Activated CD4-positive, alpha-beta T cell treated with anti-CD3 and anti-CD28 coated beads, Interleukin-2, amount 10 ng/mL, durations not matched to agents 7 days and 5 days (primary cell): ENCODE data around the gene NHLRC4. TPM values are rescaled to one million over a fixed set of nuclear protein-coding genes. Genes with fewer than 3 reads are reported as not detected.

Source experiments
- CTCF ChIA-PET: fragments of 350-600 bp; sonication (Branson Sonifier 250); formaldehyde crosslinking; loops from one replicate; lab custom pipeline; 2021; ENCODE audit warnings: antibody characterized with exemption; lab: Charles Lee
- POLR2A ChIA-PET: fragments of 350-600 bp; sonication (Branson Sonifier 250); formaldehyde crosslinking; loops from one replicate; lab custom pipeline; 2021; ENCODE audit warnings: antibody characterized with exemption; lab: Charles Lee
- DNase-seq: peaks from one replicate; pipeline ENCODE4 v3.0.0-alpha.2; 2020
- H3K27ac Mint-ChIP-seq: one replicate; pipeline ENCODE4 v1.8.0; 2021; ENCODE audit warnings: mild to moderate bottlenecking, moderate library complexity, mixed read lengths
- H3K27me3 Mint-ChIP-seq: one replicate; pipeline ENCODE4 v1.8.0; 2021; ENCODE audit warnings: mixed read lengths
- H3K36me3 Mint-ChIP-seq: one replicate; pipeline ENCODE4 v1.8.0; 2021; ENCODE audit warnings: low read depth, mixed read lengths
- H3K4me1 Mint-ChIP-seq: one replicate; pipeline ENCODE4 v1.8.0; 2021; ENCODE audit warnings: mixed read lengths
- H3K4me3 Mint-ChIP-seq: one replicate; pipeline ENCODE4 v1.8.0; 2021; ENCODE audit warnings: mild to moderate bottlenecking, moderate library complexity, mixed read lengths
- H3K9me3 Mint-ChIP-seq: one replicate; pipeline ENCODE4 v1.8.0; 2021; ENCODE audit warnings: mixed read lengths
- total RNA-seq, 2 experiments: library from RNA; stranded (reverse); gene quantifications; one replicate each; pipeline ENCODE4 v1.2.3, GENCODE V29; 2021

Gene NHLRC4, protein sequence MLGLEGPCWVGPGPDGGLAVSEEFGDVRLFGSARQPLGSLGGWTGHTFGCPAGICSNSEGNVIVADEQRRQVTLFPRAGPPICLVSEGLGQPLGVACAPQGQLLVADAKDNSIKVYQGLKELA
- 1 to 10 TPM; 1.9 to 2.7 TPM for total RNA-seq

DNA sequence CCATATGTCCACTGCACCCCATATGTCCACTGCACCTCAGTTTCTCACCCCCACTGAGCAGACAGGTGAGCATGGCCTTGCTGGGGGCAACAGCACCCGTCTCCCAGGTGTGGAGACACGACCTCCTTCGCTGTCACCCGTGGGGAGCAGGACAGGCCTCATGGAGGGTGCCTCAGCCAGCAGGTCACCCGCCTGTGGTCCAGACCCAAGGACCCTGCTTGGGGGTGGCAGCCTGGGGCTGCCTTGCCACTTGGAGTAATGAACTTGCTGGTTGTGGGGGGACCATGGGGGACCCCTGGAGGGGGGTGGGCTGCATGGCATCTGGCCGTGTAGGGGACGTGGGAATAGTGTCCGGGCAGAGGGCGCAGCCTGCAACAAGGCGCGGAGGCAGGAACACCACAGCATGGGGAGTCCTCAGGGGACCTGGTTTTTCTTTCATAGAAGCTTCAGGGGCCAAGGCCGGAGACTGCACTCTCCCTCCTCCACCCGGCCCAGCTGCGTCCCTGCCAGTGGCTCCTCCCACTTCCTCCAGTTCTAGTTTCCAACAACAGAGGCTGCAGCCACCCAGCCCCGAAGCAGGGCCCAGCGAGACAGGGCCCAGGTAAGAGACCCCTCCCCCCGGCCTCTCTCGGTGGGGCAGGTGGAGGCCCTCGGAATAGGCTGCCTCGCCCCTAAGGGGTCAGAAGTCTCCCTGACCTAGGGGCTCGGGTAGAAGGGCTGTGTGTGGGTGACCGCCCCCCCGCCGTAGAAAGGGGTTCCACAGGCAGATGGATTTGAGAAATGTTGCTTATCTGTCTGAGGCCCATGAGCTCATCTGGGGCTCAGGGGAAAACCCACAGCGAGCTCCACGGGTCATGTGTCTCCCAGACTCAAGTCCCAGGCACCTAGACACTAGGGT lies at the start of gene NHLRC4:
Gene NHLRC4, plus strand, starts transcription at position 531 of the 898 bp plus-strand sequence. CDS start 1,043 bp downstream, outside the sequence.
- Mint-ChIP-seq H3K4me1 (peaks cover 28% of the 10 kb centered on the region), H3K27ac (peak within 1 kb of the TSS; percentile 86), H3K9me3 (no peaks in the 10 kb centered on the region), H3K27me3 (peaks cover 6% of the 10 kb centered on the region), H3K4me3 (peak within 1 kb of the TSS; percentile 60), H3K36me3 (no peaks in the 10 kb centered on the region)
- ChIA-PET CTCF (interaction anchor here (0.7 to 1.4 kb wide), 3 partner anchors 9 to 1357 kb away, joined by 3 to 4 read pairs (median 3); no protein-coding TSS in a partner anchor), POLR2A (no interaction called here)
- DNase-seq: peak; percentile 75

DNA sequence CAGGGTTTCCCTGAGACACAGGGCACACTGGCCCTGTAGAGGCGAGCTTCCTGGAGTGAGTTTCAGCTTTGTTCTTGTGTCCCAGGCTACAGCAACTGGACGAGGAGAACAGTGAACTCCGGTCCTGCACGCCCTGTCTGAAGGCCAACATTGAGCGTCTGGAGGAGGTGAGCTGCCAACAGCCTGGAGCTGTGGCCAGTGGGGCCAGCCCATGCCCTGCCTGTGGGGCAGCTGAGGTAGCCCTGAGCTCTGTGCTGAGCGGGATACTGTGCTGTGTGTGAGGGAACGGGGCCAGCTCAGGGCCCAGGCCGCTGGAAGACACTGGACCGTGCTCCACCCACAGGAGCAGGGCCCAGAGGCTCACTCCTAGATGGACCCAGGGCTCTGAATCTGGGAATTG lies 47.9 kb upstream of the NHLRC4 start:
- Mint-ChIP-seq H3K27me3 (no peaks in the 10 kb centered on the region), H3K36me3 (peaks cover 3% of the 10 kb centered on the region), H3K4me3 (no peak overlapping the region), H3K27ac (no peak overlapping the region), H3K4me1 (no peaks in the 10 kb centered on the region), H3K9me3 (no peaks in the 10 kb centered on the region)
- no peak for DNase-seq
- CTCF ChIA-PET: no interaction called here
- POLR2A ChIA-PET: no interaction called here

DNA sequence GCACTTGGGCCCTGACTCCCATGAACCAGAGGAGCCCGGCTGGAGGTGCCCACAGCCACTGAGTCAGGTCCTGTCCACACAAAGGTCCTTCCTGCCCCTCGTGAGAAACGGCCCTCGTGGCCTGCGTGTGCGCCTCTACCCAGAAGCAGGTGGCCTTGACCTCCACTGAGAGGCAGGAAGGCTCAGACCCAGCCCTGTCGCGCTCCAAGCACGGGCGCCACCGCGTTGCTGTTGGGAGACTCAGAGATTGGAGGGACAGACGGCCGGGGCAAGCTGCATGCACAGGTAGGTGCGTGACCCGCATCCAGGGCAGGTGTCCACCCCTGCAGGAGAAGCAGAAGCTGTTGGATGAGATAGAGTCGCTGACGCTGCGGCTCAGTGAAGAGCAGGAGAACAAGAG lies 47.4 kb upstream of the NHLRC4 start:
- CTCF ChIA-PET: no interaction called here
- Mint-ChIP-seq H3K27ac (no peak overlapping the region), H3K4me1 (peaks cover 4% of the 10 kb centered on the region), H3K9me3 (no peaks in the 10 kb centered on the region), H3K27me3 (no peaks in the 10 kb centered on the region), H3K36me3 (peaks cover 3% of the 10 kb centered on the region), H3K4me3 (no peak overlapping the region)
- POLR2A ChIA-PET: no interaction called here
- DNase-seq: no peak

DNA sequence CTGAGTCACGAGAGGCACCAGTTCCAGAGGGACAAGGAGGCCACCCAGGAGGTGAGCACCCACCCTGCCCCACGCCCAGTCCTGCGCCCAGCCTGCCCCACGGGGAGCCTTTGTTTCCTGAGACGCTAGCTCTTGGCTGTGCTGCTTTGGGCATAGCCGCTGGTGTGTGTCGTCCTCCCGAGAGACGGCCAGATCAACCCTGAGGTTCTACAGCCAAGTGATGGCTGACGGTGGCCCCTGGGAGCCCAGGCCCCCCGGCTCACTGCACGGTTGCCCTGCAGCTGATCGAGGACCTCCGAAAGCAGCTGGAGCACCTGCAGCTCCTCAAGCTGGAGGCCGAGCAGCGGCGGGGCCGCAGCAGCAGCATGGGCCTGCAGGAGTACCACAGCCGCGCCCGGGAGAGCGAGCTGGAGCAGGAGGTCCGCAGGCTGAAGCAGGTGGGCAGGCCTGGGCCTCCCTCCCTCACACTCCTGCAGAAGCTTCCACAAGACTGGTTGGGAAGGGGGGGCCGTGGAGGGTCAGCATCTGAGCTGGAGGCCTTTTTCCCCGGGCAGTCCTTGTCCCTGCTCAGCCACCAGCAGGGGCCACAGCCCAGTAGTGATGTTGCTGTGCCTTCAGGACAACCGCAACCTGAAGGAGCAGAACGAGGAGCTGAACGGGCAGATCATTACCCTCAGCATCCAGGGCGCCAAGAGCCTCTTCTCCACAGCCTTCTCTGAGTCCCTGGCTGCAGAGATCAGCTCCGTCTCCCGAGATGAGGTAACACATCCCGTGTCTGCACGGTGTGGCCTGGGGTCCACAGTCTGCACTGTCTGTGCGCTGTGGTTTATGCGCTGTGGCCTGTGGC lies 46.7 kb upstream of the NHLRC4 start:
- no peak overlapping the region for H3K27ac Mint-ChIP-seq
- ChIA-PET POLR2A (no interaction called here), CTCF (interaction anchor here (0.9 kb wide), 1 partner anchor 18 kb away, joined by 3 read pairs; no protein-coding TSS in a partner anchor)

DNA sequence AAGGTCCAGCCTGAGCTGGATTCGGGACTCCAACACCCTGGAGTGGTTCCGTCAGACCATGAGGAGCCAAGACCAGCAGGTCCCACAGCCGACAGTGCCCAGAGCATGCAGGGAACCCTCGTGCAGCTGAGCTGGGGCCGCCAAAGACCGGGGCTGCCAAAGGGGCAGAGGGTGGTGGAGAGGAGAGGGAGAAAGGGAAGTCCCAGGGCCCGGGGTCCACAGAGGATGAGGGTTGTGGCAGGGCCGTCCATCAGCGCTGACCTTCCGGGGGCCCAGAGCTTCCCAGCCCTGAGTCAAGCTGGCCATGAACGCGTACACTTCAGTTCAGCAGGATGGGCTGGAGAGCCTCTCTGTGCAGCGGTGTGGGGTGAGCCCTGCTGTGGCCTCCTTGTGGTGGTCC lies 46.0 kb upstream of the NHLRC4 start:
- ChIA-PET CTCF (interaction anchor here (0.9 kb wide), 1 partner anchor 19 kb away, joined by 3 read pairs; no protein-coding TSS in a partner anchor), POLR2A (no interaction called here)
- H3K27ac Mint-ChIP-seq: no peak overlapping the region

More for the DNA sequence above, 46.7 kb upstream of the NHLRC4 start:
- H3K36me3 Mint-ChIP-seq: peaks cover 3% of the 10 kb centered on the region
- H3K9me3 Mint-ChIP-seq: no peaks in the 10 kb centered on the region
- H3K27me3 Mint-ChIP-seq: no peaks in the 10 kb centered on the region
- H3K4me1 Mint-ChIP-seq: peaks cover 7% of the 10 kb centered on the region
- H3K4me3 Mint-ChIP-seq: no peak overlapping the region
- no peak for DNase-seq

DNA sequence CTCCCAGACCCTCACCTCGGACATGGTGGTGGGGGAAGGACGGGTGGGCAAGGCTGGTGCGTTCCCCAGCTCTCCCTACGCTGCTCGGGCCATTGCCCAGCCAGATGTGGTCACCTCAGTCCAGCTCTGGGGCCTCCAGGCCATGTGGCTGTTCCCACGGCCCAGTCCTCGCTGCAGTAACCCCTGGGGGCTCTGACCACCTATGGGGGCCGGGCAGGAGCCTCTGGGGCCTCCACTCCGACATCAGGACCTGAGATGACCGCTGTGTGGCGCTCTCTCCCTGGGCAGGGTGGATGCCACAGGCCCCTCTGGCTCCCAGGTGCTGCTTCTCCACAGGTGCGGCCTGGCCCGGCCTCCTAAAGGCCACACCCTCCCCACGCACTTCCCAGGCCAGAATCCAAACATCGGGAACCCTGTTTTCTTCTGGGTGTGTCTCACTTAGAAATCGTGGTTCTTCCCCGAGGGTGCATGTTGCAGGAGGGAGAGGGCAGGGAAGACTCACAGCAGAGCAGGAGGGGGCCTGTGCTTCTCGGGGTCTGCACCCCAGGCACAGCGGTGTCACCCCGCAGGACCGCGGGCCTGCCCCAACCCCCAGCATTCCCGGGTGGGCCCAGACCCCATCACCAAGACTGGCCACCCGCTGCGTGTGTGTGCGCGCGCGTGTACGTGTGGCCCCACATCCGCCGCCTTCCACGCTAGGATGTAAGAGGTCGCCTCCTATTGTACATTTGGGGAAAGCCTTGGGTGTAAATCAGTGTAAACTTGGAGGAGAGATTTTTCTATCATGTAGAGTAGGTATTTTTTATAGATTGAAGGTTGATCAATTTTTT lies 45.2 kb upstream of the NHLRC4 start:
- ChIA-PET POLR2A (no interaction called here), CTCF (interaction anchor here (0.6 kb wide), 1 partner anchor 70 kb away, joined by 3 read pairs; no protein-coding TSS in a partner anchor)

More for the DNA sequence above, 46.0 kb upstream of the NHLRC4 start:
- no peak for DNase-seq
- no peaks in the 10 kb centered on the region for H3K9me3 Mint-ChIP-seq
- no peak overlapping the region for H3K4me3 Mint-ChIP-seq
- peaks cover 5% of the 10 kb centered on the region for H3K36me3 Mint-ChIP-seq
- peaks cover 14% of the 10 kb centered on the region for H3K4me1 Mint-ChIP-seq
- no peaks in the 10 kb centered on the region for H3K27me3 Mint-ChIP-seq

DNA sequence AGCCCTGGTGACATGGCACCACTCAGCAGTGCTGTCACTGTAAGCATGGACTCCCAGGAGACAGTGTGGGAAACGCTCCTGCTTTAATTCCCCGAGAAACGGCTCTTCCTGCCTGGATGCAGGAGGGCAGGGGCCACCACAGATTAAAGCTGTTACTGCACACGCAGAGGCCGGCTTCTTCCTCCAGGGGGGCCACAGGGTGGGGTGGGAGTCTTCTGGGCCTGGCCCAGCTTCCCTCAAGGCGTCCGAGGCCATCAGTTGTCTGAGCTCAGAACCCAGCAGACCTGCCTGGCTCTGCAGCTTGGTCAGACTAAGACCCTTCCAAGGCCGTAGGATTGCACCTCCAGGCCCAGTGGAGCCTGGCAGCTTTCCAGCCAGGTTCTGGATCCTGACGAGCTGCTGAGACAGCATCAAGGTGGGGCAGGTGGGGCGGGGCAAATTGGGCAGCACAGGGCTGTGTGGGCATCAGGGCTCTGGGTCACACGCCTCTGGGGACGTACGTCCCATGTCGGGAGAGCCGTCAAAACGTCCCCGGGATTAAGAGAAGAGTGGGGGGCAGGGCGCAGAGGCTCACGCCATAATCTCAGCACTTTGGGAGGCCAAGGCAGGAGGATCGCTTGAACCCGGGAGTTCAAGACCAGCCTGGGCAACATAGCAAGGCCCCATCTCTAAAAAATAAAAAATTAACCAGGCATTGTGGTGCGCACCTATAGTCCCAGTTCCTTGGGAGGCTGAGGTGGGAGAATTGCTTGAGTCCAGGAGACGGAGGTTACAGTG lies 44.3 kb upstream of the NHLRC4 start:
- POLR2A ChIA-PET: no interaction called here
- H3K4me3 Mint-ChIP-seq: no peak overlapping the region
- peak overlapping the region; percentile 36 for H3K27ac Mint-ChIP-seq

More for the DNA sequence above, 45.2 kb upstream of the NHLRC4 start:
- H3K36me3 Mint-ChIP-seq: peaks cover 2% of the 10 kb centered on the region
- no peak overlapping the region for H3K27ac Mint-ChIP-seq
- H3K4me3 Mint-ChIP-seq: no peak overlapping the region
- H3K27me3 Mint-ChIP-seq: no peaks in the 10 kb centered on the region
- no peak for DNase-seq
- H3K9me3 Mint-ChIP-seq: no peaks in the 10 kb centered on the region
- peaks cover 21% of the 10 kb centered on the region for H3K4me1 Mint-ChIP-seq

DNA sequence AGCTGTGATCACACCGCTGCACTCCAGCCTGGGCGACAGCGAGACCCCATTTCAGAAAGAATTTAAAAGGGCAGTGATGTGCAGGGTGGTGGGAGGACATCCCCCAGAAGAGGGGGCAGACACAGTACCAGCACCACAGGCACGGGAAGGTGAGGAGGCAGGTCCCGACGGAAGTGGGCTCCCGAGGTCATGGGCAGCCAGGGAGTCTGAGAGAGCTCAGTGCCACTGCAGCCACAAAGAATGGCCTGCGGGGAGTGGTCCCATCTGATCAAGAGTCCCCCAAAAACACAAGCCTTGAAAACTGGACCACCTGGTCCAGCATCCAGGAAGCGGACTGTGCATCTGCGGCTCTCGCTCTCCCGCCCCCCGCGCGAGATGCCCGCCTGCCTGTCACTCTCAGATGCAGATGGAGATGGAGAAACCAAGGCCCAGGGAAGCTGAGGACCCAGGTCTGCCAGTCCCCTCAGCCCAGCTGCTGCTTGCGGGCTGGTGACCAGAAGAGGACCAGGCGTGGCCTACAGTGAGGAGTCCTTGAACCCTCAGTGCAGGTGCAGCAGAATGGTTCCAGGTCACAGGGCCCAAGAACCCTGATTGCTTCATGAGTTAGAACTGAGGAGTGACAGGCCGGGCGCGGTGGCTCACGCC lies 43.6 kb upstream of the NHLRC4 start:
- no peak for DNase-seq
- POLR2A ChIA-PET: no interaction called here
- H3K9me3 Mint-ChIP-seq: no peaks in the 10 kb centered on the region
- H3K4me1 Mint-ChIP-seq: peaks cover 23% of the 10 kb centered on the region
- CTCF ChIA-PET: no interaction called here
- peak overlapping the region; percentile 36 for H3K27ac Mint-ChIP-seq
- H3K4me3 Mint-ChIP-seq: no peak overlapping the region
- H3K27me3 Mint-ChIP-seq: no peaks in the 10 kb centered on the region
- peaks cover 2% of the 10 kb centered on the region for H3K36me3 Mint-ChIP-seq

More for the DNA sequence above, 44.3 kb upstream of the NHLRC4 start:
- Mint-ChIP-seq H3K27me3 (no peaks in the 10 kb centered on the region), H3K9me3 (no peaks in the 10 kb centered on the region), H3K36me3 (peaks cover 2% of the 10 kb centered on the region), H3K4me1 (peaks cover 23% of the 10 kb centered on the region)
- CTCF ChIA-PET: interaction anchor here (0.6 kb wide), 1 partner anchor 69 kb away, joined by 3 read pairs; no protein-coding TSS in a partner anchor
- DNase-seq: no peak

DNA sequence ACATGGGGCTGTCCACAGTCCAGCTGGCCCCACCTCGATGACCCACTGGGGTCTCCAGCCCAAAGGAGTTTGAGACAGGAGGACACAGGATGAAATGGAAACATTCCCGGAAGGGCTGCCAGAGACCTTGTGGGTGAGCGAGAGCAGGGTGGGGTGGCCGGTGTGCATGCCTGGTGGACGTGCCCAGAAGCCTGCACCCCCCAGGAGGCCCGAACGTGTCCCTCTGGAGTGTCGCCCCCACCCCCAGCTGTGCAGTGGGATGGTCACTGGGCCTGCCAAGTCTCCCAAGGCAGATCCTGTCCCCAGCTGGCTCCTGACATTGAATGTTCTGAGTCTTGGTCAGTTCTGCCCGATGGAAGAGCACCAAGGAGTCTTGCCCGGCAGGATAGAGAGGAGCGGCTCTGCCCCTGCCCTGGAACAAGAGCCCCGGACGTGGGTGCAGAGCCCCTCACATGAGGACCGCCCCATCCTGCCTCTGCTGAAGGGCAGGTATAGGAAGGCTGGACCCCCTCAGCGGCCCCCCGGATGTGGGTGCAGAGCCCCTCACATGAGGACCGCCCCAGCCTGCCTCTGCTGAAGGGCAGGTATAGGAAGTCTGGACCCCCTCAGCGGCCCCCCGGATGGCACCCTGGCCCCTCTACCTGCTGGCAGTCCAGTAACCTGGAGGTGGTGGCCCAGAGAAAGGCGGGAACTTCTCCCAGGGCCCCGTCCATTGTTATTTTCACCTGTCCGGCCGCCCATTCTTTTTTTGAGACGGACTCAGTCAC lies 42.3 kb upstream of the NHLRC4 start:
- Mint-ChIP-seq H3K4me3 (no peak overlapping the region), H3K9me3 (no peaks in the 10 kb centered on the region), H3K36me3 (peaks cover 7% of the 10 kb centered on the region), H3K27me3 (no peaks in the 10 kb centered on the region), H3K27ac (peak overlapping the region; percentile 57), H3K4me1 (peaks cover 32% of the 10 kb centered on the region)
- DNase-seq: no peak
- POLR2A ChIA-PET: no interaction called here
- CTCF ChIA-PET: no interaction called here

DNA sequence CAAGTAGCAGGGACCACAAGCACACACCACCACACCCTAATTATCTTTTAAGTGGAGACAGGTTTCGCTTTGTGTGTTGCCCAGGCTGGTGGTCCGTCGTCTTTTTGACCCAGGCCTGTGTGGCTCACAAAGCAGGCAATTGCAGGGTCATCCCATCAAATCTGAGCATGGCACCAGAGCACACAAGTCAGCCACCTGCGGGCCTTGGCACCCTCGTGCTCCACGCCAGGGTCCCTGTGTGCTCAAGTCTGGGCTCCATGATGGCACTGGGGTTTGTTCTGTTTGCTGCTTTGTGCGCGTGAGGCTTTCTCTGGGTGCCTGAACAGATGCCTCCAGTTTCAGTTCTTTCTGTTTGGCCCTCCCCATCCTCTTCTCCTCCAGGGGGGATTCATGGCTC lies 41.7 kb upstream of the NHLRC4 start:
- POLR2A ChIA-PET: no interaction called here
- Mint-ChIP-seq H3K9me3 (no peaks in the 10 kb centered on the region), H3K36me3 (peaks cover 7% of the 10 kb centered on the region), H3K27me3 (no peaks in the 10 kb centered on the region), H3K27ac (peak overlapping the region; percentile 92), H3K4me3 (peak overlapping the region; percentile 87), H3K4me1 (peaks cover 38% of the 10 kb centered on the region)
- DNase-seq: no peak
- CTCF ChIA-PET: interaction anchor here (1.5 kb wide), 1 partner anchor 11 kb away, joined by 3 read pairs; no protein-coding TSS in a partner anchor
